Measurements from ENCODE around the gene HSDL1. TPM values are rescaled to one million over a fixed set of nuclear protein-coding genes. Genes with fewer than 3 reads are reported as not detected.

HSDL1 gene
- 32.0 and 34.6 TPM in 2 replicates for total RNA-seq

GRCh38 chr16:84144859-84145639, at the start of gene HSDL1, which contains the start of gene DNAAF1:
TSS of gene HSDL1 (minus strand) at chr16:84145177. CDS start at chr16:84131321, 13,856 bp downstream.
TSS of gene DNAAF1 (plus strand) at chr16:84145308. CDS start at chr16:84145441, 133 bp downstream.
- peak; percentile 46 for DNase-seq (ENCODE audit: low read depth)

GRCh38 chr16:84194018-84194417, 49.0 kb upstream of the HSDL1 start:
- DNase-seq (ENCODE audit: low read depth): no peak

- DNase-seq (ENCODE audit: low read depth): no peak
Observed at GRCh38 chr16:84193480-84193879, 48.5 kb upstream of the HSDL1 start.

- DNase-seq (ENCODE audit: low read depth): no peak
Observed at GRCh38 chr16:84191466-84191865, 46.5 kb upstream of the HSDL1 start.

- DNase-seq (ENCODE audit: low read depth): no peak
Observed at GRCh38 chr16:84190731-84191388, 45.9 kb upstream of the HSDL1 start, which contains the start of gene ADAD2. TSS of gene ADAD2 (plus strand) at chr16:84191157. CDS start at chr16:84191231, 74 bp downstream.

- DNase-seq (ENCODE audit: low read depth): peak; percentile 88
Observed at GRCh38 chr16:84186685-84187437, 41.9 kb upstream of the HSDL1 start, which contains the start of gene TAF1C. TSS of gene TAF1C (minus strand) at chr16:84187057. CDS start at chr16:84184988, 2,069 bp downstream.

- DNase-seq (ENCODE audit: low read depth): no peak
Observed at GRCh38 chr16:84184775-84185174, 39.8 kb upstream of the HSDL1 start.

- DNase-seq (ENCODE audit: low read depth): no peak
Observed at GRCh38 chr16:84183911-84184591, 39.1 kb upstream of the HSDL1 start.

- DNase-seq (ENCODE audit: low read depth): no peak
Observed at GRCh38 chr16:84183572-84183875, 38.5 kb upstream of the HSDL1 start.

- no peak for DNase-seq (ENCODE audit: low read depth)
Observed at GRCh38 chr16:84182680-84183571, 37.9 kb upstream of the HSDL1 start.

- DNase-seq (ENCODE audit: low read depth): no peak
Observed at GRCh38 chr16:84182104-84182503, 37.1 kb upstream of the HSDL1 start.

- DNase-seq (ENCODE audit: low read depth): no peak
Observed at GRCh38 chr16:84181144-84181915, 36.4 kb upstream of the HSDL1 start.

- DNase-seq (ENCODE audit: low read depth): no peak
Observed at GRCh38 chr16:84180519-84181140, 35.7 kb upstream of the HSDL1 start.

GRCh38 chr16:84179612-84180320, 34.8 kb upstream of the HSDL1 start:
- no peak for DNase-seq (ENCODE audit: low read depth)

- DNase-seq (ENCODE audit: low read depth): no peak
Observed at GRCh38 chr16:84178892-84179611, 34.1 kb upstream of the HSDL1 start.

- DNase-seq (ENCODE audit: low read depth): no peak
Observed at GRCh38 chr16:84178146-84178765, 33.3 kb upstream of the HSDL1 start.

GRCh38 chr16:84177741-84178073, 32.7 kb upstream of the HSDL1 start:
- DNase-seq (ENCODE audit: low read depth): peak; percentile 94
